NCI-H1694 (cell line): Measurements from ENCODE around the gene UBE2L5.
"Not testable (repeated sequence)": the region's sequence is repeated elsewhere in the genome, so short reads cannot be mapped to it uniquely, and the experiment has no call there.

Experiments used
- DNase-seq: peaks from one replicate; lab custom pipeline; 2025; lab: John Stamatoyannopoulos, UW

Gene UBE2L5

DNA sequence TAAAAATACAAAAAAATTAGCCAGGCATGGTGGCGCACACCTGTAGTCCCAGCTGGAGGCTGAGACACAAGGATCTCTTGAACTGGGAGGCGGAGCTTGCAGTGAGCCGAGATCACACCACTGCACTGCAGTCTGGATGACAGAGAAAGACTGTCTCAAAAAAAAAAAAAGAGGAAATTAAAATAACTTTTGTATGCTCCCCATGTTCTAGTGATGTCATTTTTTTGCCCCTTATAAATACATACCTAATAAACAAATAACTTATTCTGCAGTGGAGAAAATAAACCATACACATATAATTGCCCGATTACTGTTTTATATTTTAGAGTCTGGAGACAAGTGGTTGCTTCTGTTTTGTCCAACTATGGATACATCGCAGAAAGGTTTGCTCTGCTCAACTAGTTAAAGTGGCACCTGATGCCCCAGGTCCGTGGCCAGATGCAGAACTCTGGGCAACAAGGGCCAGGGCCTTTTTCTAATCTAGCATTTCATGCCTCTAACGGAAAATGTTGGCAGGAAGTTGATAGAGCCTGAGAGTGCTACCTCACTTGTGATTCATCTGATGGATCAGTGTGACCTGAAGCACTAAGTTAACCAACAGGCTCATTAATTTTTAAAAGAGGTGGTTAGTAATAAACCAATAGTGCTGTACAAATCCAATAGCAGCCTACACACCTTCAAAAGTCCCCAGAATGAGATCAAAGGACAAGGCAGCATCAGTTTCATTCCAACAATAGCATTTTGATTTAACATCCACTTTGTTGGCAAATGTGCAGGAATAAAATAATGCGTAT is 18.8 kb downstream of the UBE2L5 start:
- no peak for DNase-seq

DNA sequence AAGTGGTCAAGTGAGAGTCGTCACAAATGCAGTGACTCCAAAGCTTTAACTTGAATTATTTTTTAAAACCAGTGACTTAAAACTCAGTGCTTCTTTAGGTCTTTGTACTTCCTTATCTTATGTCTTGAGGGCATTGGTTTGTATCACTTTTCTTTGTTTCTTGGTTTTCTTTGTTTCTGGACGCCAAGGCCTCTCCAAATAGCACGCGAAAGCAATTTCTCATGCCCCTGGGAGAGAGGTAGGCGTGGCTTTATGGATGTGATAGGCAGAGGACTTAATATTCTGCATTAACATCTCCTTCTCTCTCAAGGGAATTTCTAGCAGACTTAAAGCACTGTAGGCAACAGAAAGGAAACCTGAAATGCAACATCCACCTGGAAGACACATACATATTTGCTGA is 20.6 kb downstream of the UBE2L5 start:
- no peak for DNase-seq

DNA sequence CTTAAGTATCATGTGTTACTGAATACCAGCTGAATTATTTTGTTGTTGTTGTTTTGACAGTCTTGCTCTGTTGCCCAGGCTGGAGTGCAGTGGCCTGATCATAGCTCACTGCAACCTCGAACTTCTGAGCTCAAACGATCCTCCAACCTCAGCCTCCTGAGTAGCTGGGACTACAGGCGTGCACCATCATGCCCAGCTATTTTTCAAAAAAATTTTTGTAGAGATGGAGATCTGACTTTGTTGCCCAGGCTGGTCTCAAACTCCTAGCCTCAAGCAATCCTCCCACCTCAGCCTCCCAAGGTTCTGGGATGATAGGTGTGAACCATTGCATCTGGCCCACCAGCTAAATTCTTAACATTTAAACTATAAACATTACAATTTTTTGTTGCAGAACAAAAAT is 21.2 kb downstream of the UBE2L5 start:
- not testable (repeated sequence) for DNase-seq

- DNase-seq, result no peak
Measured at GRCh38 chr13:30443957-30444404, 21.7 kb downstream of the UBE2L5 start.

DNA sequence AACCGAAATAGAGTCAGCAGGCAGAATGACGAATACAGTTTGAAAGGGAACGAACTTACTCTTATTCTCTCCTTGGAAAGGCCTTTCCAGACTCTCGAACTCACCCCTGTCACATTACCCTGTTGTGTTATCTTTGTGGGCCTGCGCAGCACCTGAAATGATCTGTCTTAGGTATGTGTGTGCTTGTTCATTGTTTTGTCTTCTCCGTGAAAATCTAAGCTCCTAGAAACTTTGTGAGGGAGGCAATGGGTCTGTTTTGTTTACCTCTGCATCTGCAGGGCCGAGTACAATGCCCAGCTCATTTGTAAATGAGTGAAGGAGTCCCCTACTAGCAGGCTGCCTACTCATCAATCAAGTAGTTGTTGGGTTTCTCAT is 23.8 kb downstream of the UBE2L5 start:
- DNase-seq, result no peak

GRCh38 chr13:30448441-30448840 is 26.1 kb downstream of the UBE2L5 start:
- no peak for DNase-seq

- DNase-seq, result no peak
Measured at GRCh38 chr13:30450066-30450465, 27.8 kb downstream of the UBE2L5 start.

GRCh38 chr13:30451476-30451875 is 29.2 kb downstream of the UBE2L5 start:
- not testable (repeated sequence) for DNase-seq

GRCh38 chr13:30453727-30454126 is 31.4 kb downstream of the UBE2L5 start:
- no peak for DNase-seq

DNA sequence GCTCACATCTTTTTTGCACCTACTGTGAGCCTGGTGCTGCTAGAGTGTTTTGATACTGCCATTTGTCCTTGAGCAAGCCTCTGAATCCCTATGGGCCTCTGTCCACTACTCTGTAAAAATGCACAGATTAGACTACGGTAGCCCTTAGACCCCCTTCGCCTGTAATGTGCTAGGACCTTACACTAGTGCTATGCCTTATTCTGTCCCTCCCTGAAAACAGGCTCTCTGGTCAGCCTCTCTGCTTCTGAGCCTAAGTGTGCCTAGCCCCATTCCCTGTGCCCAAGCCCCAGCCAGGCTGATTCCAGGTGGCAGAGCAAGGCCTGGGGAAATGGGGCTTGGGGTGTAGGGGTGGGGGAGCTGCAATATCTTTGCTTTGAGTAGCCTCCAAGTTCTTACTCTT is 32.7 kb downstream of the UBE2L5 start:
- DNase-seq, result no peak

DNA sequence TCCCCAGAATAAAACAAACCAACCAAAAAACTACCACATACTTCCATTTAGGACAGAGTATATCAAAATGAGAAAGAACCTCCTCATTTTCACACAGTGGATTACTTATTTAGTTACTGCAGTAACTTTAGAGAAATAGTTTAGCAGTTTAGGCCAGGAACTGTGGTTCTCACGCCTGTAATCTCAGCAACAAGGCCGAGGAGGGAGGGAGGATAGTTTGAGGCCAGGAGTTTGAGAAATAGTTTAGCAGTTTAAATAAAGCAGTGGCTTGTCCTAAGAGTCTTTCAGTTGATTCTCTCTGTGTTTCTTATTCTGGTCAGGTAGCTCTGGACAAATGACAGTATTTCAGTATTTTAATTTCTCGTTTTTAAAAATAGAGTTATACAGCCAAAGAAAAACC is 34.0 kb downstream of the UBE2L5 start:
- no peak for DNase-seq

GRCh38 chr13:30457306-30457891 is 35.1 kb downstream of the UBE2L5 start:
- DNase-seq, result no peak

DNA sequence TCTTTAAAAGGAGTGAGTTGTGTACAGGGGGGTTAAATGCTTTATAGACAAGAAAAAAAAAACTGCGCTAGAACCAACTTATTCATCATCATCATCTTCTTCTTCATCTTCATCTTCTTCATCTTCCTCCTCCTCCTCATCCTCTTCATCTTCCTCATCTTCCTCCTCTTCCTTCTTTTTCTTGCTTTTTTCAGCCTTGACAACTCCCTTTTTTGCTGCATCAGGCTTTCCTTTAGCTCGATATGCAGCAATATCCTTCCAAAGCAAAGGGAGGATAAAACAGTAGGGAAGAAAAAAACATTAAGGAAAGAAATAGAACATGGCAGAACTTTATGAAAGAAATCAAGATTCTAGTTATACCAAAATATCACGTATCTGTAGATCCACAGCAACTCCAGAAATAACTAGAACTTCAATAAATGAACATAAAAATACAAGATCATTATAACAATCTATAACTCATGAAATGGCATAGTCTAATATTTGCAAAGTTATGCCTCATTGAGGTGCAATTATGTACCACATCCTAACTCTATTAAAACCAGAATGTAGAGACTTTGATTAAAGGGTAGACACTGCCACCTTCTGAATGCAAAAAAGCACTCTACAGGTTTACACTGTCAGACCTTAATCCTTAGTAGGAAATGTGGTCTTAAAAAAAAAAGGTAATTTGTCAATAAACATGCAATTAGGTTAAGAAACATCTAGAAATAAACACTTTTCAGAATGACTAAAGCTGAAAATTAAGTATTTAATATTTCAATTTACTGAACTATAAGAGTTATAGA is 39.2 kb downstream of the UBE2L5 start:
- DNase-seq, result not testable (repeated sequence)

DNA sequence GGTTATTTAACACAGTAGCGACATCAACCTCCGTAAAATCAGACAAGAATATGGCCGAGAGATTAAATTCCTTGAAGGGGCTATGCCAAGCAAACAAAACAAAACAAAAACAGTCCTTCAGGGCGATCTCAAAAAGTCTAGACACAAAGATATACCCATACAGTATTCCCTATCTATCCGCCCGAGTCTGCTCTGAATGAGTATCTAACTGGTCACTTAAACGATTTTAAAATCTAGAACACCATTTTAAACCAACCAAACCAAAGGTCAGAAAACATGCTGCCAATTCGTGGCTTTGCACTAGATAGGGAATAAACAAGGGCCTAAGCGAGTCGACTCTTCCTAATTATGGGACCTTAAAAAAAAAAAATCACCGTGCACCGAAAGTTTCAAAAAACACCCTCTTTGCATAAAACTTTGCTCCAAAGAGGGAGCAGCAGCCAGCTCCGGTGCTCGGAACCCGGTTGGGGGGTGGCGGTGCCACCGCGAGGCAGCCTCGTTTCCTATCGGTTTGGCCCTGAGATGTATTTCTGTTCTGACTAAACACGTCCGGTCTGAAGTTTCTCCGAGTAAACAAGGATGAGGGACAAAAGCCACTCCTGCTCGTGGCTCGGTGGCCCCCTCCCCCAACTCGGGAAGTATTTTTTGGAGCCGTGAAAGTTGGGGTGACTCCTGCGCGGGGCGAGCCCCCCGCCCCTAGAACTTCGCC is 41.6 kb downstream of the UBE2L5 start:
- DNase-seq, result no peak

GRCh38 chr13:30464496-30465342 is 42.4 kb downstream of the UBE2L5 start:
- peak; percentile 19 for DNase-seq

GRCh38 chr13:30465343-30465592 is 43.0 kb downstream of the UBE2L5 start:
- DNase-seq, result no peak

GRCh38 chr13:30465593-30466357 is 43.5 kb downstream of the UBE2L5 start, which contains the start of gene HMGB1:
Gene HMGB1 (minus strand): TSS chr13:30465936. CDS start chr13:30463680, 2,256 bp downstream.
- peak; percentile 96 for DNase-seq

GRCh38 chr13:30466358-30466714 is 44.0 kb downstream of the UBE2L5 start:
- DNase-seq, result no peak

DNA sequence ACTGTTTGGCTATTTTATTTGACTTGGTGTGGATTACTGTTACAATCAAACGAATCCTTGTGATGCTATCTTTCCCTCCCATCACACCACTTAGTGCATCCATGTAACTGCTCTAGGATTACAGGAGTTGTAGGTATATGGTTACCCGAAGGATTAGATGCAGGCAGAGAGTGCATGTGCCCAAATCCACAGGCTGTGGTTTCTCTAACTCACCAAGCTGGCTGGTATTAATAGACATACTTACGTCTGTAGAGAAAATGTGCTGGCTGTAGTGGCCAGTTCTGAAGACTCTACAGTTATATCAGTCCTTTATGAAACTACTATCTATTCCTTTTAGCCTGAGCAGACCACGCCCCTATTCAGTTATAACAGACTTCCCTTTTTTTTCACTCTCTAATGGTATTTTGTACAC is 44.6 kb downstream of the UBE2L5 start:
- DNase-seq, result no peak

- DNase-seq, result no peak
Measured at GRCh38 chr13:30473675-30474074, 51.4 kb downstream of the UBE2L5 start.
